IPS-11a (cell line): ENCODE results near the gene PNMT.
"Not testable (repeated sequence)": the region's sequence is repeated elsewhere in the genome, so short reads cannot be mapped to it uniquely, and the experiment has no call there.

Experiments
- H3K4me3 ChIP-seq: one replicate; pipeline ENCODE4 v1.5.1; 2013; ENCODE audit warnings: low read depth, low read length, control low read depth

PNMT gene

GRCh38 chr17:39704821-39705551 is 36.7 kb downstream of the PNMT start:
- H3K4me3 ChIP-seq: no peak overlapping the region

GRCh38 chr17:39705786-39706348 is 37.6 kb downstream of the PNMT start:
- H3K4me3 ChIP-seq: no peak overlapping the region

- H3K4me3 ChIP-seq: no peak overlapping the region
Measured at GRCh38 chr17:39706383-39706782, 38.1 kb downstream of the PNMT start.

- H3K4me3 ChIP-seq: no peak overlapping the region
Measured at GRCh38 chr17:39706921-39707337, 38.7 kb downstream of the PNMT start.

- no peak overlapping the region for H3K4me3 ChIP-seq
Measured at GRCh38 chr17:39709319-39709997, 41.2 kb downstream of the PNMT start.

GRCh38 chr17:39709998-39710964 is 42.0 kb downstream of the PNMT start:
- no peak overlapping the region for H3K4me3 ChIP-seq

GRCh38 chr17:39711071-39711470 is 42.8 kb downstream of the PNMT start:
- H3K4me3 ChIP-seq: not testable (repeated sequence)

- H3K4me3 ChIP-seq: no peak overlapping the region
Measured at GRCh38 chr17:39711851-39712250, 43.6 kb downstream of the PNMT start.

- no peak overlapping the region for H3K4me3 ChIP-seq
Measured at GRCh38 chr17:39714234-39714633, 46.0 kb downstream of the PNMT start.

- no peak overlapping the region for H3K4me3 ChIP-seq
Measured at GRCh38 chr17:39715375-39716072, 47.3 kb downstream of the PNMT start.

- H3K4me3 ChIP-seq: no peak overlapping the region
Measured at GRCh38 chr17:39716073-39716818, 48.0 kb downstream of the PNMT start.

- no peak overlapping the region for H3K4me3 ChIP-seq
Measured at GRCh38 chr17:39716879-39717536, 48.8 kb downstream of the PNMT start.

- H3K4me3 ChIP-seq: no peak overlapping the region
Measured at GRCh38 chr17:39717660-39718059, 49.4 kb downstream of the PNMT start.

- no peak overlapping the region for H3K4me3 ChIP-seq
Measured at GRCh38 chr17:39719563-39720355, 51.5 kb downstream of the PNMT start.
